Fibroblast of villous mesenchyme (primary cell): ENCODE measurements around the gene VPS4A. TPM values are rescaled to one million over a fixed set of nuclear protein-coding genes. Genes with fewer than 3 reads are reported as not detected.
"Not testable (repeated sequence)": the region's sequence is repeated elsewhere in the genome, so short reads cannot be mapped to it uniquely, and the experiment has no call there.

ENCODE experiments used
- DNase-seq: peaks from one replicate; pipeline ENCODE4 v3.0.0-alpha.2; 2010; ENCODE audit warnings: low read depth
- H3K4me3 ChIP-seq: 2 replicates; pipeline ENCODE4 v1.5.1; 2011; ENCODE audit warnings: low read depth, mild to moderate bottlenecking, low read length
- CTCF ChIP-seq: IDR thresholded peaks from 2 replicates; pipeline ENCODE4 v1.5.1; 2012; ENCODE audit warnings: low read depth, mild to moderate bottlenecking, low read length; ENCODE audit not compliant: insufficient read depth
- total RNA-seq: library from RNA; depleted of rRNA; stranded (reverse); fragments of >200 nt; gene quantifications from 2 replicates; pipeline ENCODE4 v1.2.3, GENCODE V29; 2012

The VPS4A gene
- total RNA-seq, 1 donor: 31.1 TPM

- no peak overlapping the region for H3K4me3 ChIP-seq
- no peak for TF ChIP-seq CTCF
- DNase-seq: no peak
Observed at GRCh38 chr16:69348222-69348621, 37.1 kb downstream of the VPS4A start.

- H3K4me3 ChIP-seq: no peak overlapping the region
- no peak for DNase-seq
- TF ChIP-seq CTCF: no peak
Observed at GRCh38 chr16:69349536-69349935, 38.4 kb downstream of the VPS4A start.

GRCh38 chr16:69350536-69351133 is 39.5 kb downstream of the VPS4A start:
- no peak for DNase-seq
- H3K4me3 ChIP-seq: no peak overlapping the region
- no peak for TF ChIP-seq CTCF

- no peak for TF ChIP-seq CTCF
- no peak within 1 kb of the TSS for H3K4me3 ChIP-seq
- no peak for DNase-seq
Observed at GRCh38 chr16:69351309-69352027, 40.3 kb downstream of the VPS4A start, which contains the start of gene TMED6. Gene TMED6, minus strand, starts transcription at chr16:69351786. Its CDS starts 33 bp downstream, at chr16:69351753.

GRCh38 chr16:69360070-69360469 is 48.9 kb downstream of the VPS4A start:
- DNase-seq: not testable (repeated sequence)

GRCh38 chr16:69363281-69363717 is 52.1 kb downstream of the VPS4A start:
- no peak for TF ChIP-seq CTCF
- no peak for DNase-seq
- no peak overlapping the region for H3K4me3 ChIP-seq

More at GRCh38 chr16:69360070-69360469, 48.9 kb downstream of the VPS4A start:
- H3K4me3 ChIP-seq: not testable (repeated sequence)

GRCh38 chr16:69364088-69364487 is 52.9 kb downstream of the VPS4A start:
- no peak for TF ChIP-seq CTCF
- H3K4me3 ChIP-seq: no peak overlapping the region
- DNase-seq: no peak
